Thoracic aorta (tissue), 2 donors: Measurements from ENCODE around the gene TMEM183A. TPM values are rescaled to one million over a fixed set of nuclear protein-coding genes. Genes with fewer than 3 reads are reported as not detected.
"Not testable (repeated sequence)": the region's sequence is repeated elsewhere in the genome, so short reads cannot be mapped to it uniquely, and the experiment has no call there.

Experiments used
- ATAC-seq: fragments of 150-250 bp; one replicate; pipeline ENCODE4 v1.8.0; 2017; ENCODE audit warnings: low read depth; ENCODE audit not compliant: insufficient number of reproducible peaks, low FRiP score
- DNase-seq: peaks from one replicate; pipeline ENCODE4 v3.0.0-alpha.2; 2020; ENCODE audit warnings: low spot score
- H3K27ac ChIP-seq, 2 donors: fragments of 200-600 bp; sonication (generic); 1 replicate in 1 of 2; 2 replicates in 1 of 2; pipeline ENCODE4 v1.5.1; 2016; ENCODE audit warnings: mild to moderate bottlenecking in 2 of 2, moderate library complexity in 2 of 2
- H3K27me3 ChIP-seq: fragments of 200-600 bp; sonication (generic); replicated peaks from 2 replicates; pipeline ENCODE4 v1.6.0; 2016; ENCODE audit warnings: mild to moderate bottlenecking; ENCODE audit not compliant: insufficient read depth
- H3K36me3 ChIP-seq: fragments of 200-600 bp; sonication (generic); one replicate; pipeline ENCODE4 v1.5.1; 2016
- H3K4me1 ChIP-seq, 2 donors: fragments of 200-600 bp; sonication (generic); 1 replicate in 1 of 2; 2 replicates in 1 of 2; pipeline versions ENCODE4 v1.5.1 to v1.6.0; 2016; ENCODE audit warnings: low read depth in 2 of 2, mild to moderate bottlenecking in 1 of 2; ENCODE audit not compliant: control insufficient read depth in 1 of 2
- H3K4me3 ChIP-seq: fragments of 200-600 bp; sonication (generic); 2 replicates; pipeline ENCODE4 v1.5.1; 2016; ENCODE audit warnings: mild to moderate bottlenecking
- H3K9me3 ChIP-seq: fragments of 200-600 bp; sonication (generic); 2 replicates; pipeline ENCODE4 v1.5.1; 2016
- CTCF ChIP-seq: fragments of 200-600 bp; sonication (generic); IDR thresholded peaks from one replicate; pipeline ENCODE4 v1.5.1; 2019; ENCODE audit warnings: antibody characterized with exemption
- total RNA-seq, 2 donors: library from RNA; depleted of rRNA; stranded (reverse); fragments of >200 nt; gene quantifications; one replicate each; pipeline versions ENCODE4 v1.1.0 to v1.2.3, GENCODE V29; 2016

TMEM183A gene
- total RNA-seq, 2 donors from 2014 or later: 54.3 to 72.6 TPM

GRCh38 chr1:203000217-203000944 lies 6.8 kb upstream of the TMEM183A start:
- Histone ChIP-seq H3K36me3 (no peaks in the 10 kb centered on the region), H3K27ac (no peak overlapping the region), H3K9me3 (no peaks in the 10 kb centered on the region), H3K27me3 (no peaks in the 10 kb centered on the region), H3K4me1 (no peaks in the 10 kb centered on the region), H3K4me3 (no peak overlapping the region)
- DNase-seq (no peak), ATAC-seq (no peak)
- TF ChIP-seq CTCF: no peak

- no peaks in the 10 kb centered on the region for H3K4me1 ChIP-seq
- no peak overlapping the region for H3K4me3 ChIP-seq
- H3K9me3 ChIP-seq: no peaks in the 10 kb centered on the region
- no peaks in the 10 kb centered on the region for H3K27me3 ChIP-seq
- DNase-seq: no peak
- no peak for TF ChIP-seq CTCF
- no peak for ATAC-seq
- no peaks in the 10 kb centered on the region for H3K36me3 ChIP-seq
- no peak overlapping the region for H3K27ac ChIP-seq
These were observed 5.2 kb upstream of the TMEM183A start for GRCh38 chr1:203001986-203002385.

- Histone ChIP-seq H3K36me3 (no peaks in the 10 kb centered on the region), H3K27me3 (no peaks in the 10 kb centered on the region), H3K4me3 (no peak overlapping the region), H3K4me1 (peaks cover 0 to under 1% of the 10 kb centered on the region in 2 donors), H3K27ac (no peak overlapping the region), H3K9me3 (no peaks in the 10 kb centered on the region)
- TF ChIP-seq CTCF: no peak
- DNase-seq: no peak
- ATAC-seq: no peak
These were observed 4.2 kb upstream of the TMEM183A start for GRCh38 chr1:203002951-203003350.

- H3K27me3 ChIP-seq, H3K27ac ChIP-seq, H3K4me3 ChIP-seq: not testable (repeated sequence)
These were observed 1.6 kb upstream of the TMEM183A start for GRCh38 chr1:203005395-203006142.

DNA sequence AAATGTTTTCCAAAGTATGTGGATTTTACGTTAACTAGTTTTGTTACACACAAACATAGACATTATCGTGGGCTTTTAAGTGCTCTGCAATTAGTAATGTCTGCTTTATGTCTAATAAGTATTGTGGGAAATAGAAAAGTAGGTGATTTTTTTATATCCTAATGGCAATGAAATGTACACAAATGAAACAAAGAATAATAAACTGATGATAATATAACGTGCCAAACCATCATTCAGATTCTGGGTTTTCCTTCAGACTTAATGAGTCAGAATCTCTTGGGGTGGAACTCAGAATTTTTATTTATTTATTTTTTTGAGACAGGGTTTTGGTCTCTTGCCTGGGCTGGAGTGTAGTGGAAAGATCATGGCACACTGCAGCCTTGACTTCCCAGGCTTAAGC lies 2.0 kb downstream of the TMEM183A start:
- ATAC-seq: no peak
- TF ChIP-seq CTCF: no peak

More at GRCh38 chr1:203005395-203006142, 1.6 kb upstream of the TMEM183A start:
- Histone ChIP-seq H3K36me3 (peaks cover 10% of the 10 kb centered on the region), H3K4me1 (peaks cover 11 to 20% of the 10 kb centered on the region in 2 donors)
- not testable (repeated sequence) for H3K9me3 ChIP-seq, DNase-seq, ATAC-seq

More for the DNA sequence above, 2.0 kb downstream of the TMEM183A start:
- Histone ChIP-seq H3K36me3 (peaks cover 34% of the 10 kb centered on the region), H3K9me3 (no peaks in the 10 kb centered on the region), H3K27ac (no peak overlapping the region), H3K4me3 (no peak overlapping the region), H3K4me1 (peaks cover 11 to 20% of the 10 kb centered on the region in 2 donors), H3K27me3 (no peaks in the 10 kb centered on the region)
- DNase-seq: no peak
